GM12872 (cell line): ENCODE data around the gene ISL1.

Experiments
- TF ChIP-seq, protein P1 (sequence below): IDR thresholded peaks from 3 replicates; pipeline ENCODE4 v1.5.1; 2011; ENCODE audit warnings: low read depth, mild to moderate bottlenecking, low read length, moderate library complexity; ENCODE audit not compliant: insufficient read depth

Gene ISL1

DNA sequence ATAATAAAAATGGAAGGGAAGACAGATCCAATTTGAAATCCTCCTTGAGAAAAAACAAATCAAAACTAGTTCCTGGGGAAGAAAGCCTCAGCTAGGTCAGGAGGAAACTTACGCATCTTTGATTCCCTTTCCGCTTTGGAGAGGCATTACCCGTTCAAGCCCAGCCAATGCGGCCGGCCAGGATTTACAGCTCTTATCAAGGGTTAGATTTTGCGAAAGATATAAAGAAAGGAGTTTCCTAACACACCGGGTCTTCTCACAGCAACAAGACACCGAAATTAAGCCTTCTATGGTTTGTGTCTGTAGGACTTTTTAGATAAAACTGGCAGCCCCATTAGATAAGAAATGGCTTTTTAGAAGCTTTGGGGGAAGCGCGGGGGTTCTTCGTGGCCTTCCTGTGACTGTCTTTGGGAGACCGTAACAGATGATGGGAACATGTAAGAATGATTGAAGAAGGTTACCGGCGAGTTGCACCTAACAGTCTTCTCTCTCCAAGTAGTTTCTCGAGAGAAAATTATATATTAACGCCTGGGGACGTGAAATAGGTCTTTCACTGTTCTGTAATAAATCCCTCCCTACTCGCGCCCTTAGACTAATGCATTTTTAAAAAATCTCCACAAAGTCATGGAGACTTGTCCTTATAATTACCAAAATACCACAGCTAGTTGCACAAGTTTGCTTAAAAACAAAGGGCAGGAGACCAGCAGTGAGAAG lies 1.3 kb upstream of the ISL1 start:
- TF ChIP-seq, protein P1, sequence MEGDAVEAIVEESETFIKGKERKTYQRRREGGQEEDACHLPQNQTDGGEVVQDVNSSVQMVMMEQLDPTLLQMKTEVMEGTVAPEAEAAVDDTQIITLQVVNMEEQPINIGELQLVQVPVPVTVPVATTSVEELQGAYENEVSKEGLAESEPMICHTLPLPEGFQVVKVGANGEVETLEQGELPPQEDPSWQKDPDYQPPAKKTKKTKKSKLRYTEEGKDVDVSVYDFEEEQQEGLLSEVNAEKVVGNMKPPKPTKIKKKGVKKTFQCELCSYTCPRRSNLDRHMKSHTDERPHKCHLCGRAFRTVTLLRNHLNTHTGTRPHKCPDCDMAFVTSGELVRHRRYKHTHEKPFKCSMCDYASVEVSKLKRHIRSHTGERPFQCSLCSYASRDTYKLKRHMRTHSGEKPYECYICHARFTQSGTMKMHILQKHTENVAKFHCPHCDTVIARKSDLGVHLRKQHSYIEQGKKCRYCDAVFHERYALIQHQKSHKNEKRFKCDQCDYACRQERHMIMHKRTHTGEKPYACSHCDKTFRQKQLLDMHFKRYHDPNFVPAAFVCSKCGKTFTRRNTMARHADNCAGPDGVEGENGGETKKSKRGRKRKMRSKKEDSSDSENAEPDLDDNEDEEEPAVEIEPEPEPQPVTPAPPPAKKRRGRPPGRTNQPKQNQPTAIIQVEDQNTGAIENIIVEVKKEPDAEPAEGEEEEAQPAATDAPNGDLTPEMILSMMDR, result no peak

DNA sequence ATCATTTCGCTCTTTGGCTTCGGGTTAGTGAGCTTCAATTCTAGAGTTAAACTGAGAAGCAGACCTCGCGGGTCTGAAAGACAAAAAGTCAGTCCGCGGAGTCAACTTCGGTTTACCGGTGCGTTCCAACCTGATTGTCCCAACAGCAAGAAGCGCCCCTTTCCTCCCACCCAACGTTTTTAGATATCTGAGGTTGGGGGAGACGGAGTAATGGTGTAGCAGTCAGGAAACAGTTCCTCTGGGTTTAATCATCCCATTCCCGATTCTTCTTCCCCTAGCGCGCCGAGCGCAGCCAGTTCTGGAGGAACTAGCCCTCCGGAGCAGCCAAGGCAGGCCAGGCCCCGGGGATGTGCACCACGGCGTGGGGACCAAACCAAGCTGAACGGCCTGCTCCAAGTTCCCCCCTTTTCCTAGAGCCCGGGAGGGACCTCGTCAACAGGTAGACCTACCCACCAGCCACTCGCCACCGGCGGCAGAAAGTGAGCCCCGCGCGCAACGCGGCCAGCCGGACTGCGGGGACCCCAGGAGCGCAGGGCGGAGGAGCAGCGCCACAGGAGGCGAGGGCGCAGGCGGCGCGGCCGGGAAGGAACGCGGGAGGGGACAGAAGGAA lies 622 bp upstream of the ISL1 start:
- TF ChIP-seq, protein P1, result no peak

DNA sequence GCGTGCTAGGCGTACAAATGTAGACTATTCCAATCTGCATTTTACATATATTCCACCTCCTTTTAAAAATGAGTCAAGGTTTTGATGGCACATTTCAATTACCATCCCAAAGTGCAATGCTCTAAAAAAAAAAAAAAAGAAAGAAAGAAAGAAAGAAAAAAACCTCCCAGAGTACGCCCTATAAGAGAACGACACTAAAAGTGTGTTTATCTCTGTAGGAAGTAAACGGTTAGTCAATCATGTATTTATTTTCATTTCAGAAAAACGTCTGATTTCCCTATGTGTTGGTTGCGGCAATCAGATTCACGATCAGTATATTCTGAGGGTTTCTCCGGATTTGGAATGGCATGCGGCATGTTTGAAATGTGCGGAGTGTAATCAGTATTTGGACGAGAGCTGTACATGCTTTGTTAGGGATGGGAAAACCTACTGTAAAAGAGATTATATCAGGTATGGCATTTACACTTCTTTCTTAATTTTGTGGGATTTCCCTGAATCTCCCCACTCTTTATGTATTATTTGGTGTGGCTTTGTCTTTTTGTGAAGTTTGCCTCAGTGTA lies 1.1 kb downstream of the ISL1 start:
- TF ChIP-seq, protein P1, result no peak

DNA sequence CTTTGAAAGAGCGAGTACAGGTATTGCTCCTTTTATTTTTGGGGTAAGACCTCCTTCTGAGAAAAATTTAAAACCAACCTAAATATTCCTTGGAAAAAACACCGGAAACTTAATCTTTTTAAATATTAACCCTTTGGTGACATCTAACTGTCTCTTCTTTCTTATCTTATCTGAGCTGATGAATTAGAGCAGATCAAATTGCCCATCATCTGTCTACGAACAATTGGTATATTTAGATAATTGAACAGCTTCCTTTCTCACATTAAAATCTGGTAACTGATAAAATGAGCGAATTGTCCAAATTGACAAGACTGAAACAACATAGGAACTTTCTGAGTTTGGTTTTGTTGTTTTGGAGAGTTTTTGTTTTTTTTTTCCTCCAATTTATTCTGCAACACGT lies 2.0 kb downstream of the ISL1 start:
- TF ChIP-seq, protein P1, result no peak

DNA sequence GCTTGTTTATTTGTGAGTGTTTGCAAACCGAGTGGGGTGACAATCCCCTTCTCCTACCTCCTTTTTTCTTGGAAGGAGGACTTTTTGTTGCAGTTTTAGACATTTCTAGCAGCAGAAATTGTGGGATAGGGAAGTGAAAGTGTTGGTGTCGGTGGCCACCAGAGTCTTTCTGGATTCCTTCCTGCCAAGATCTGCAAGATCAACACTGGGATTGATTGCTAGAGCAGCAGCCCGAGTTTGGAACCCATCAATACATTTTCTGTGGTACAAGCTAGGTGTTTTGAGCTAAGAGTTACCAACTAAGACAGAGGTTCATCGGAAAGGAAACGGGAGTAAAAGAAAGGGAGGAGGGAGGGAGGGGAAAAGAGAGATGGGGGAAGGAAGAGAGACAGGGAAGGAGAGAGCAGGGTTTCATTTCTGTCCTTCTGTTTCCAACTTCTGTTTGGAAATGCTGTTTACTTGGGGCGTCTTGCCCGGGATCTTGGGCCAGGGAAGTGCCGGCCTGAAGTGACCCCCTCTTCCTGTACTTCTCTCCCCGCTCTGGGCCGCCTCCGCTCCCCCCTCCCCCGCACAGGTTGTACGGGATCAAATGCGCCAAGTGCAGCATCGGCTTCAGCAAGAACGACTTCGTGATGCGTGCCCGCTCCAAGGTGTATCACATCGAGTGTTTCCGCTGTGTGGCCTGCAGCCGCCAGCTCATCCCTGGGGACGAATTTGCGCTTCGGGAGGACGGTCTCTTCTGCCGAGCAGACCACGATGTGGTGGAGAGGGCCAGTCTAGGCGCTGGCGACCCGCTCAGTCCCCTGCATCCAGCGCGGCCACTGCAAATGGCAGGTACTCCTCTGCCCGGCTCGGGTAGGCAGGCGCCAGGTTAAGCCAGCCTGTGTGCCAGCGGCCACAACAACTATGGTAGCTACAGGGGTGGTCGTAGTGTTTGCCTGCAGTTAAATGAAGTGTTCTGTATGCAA lies 4.0 kb downstream of the ISL1 start:
- TF ChIP-seq, protein P1, result no peak

DNA sequence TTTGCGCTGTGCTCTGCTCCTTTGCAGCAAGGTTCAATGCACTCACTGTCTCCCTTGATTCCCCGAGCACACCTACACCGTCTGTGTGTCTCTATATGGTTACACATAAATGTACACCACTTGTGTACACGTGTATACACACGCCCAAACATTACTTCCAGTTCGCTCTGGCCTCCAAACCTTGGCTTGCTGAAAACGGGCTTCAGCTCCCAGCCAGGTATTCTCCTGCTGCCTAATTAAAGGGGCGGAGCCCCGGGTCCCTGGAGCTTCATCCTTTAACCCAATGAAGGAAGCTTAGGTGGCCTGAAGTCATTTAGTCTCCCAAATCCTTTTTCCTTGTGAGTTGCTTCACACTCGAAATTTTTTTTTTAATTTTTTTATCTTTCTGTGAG lies 4.6 kb downstream of the ISL1 start:
- TF ChIP-seq, protein P1, result no peak
